Immature natural killer cell (primary cell): Measurements from ENCODE around the gene CBX7. TPM values are rescaled to one million over a fixed set of nuclear protein-coding genes. Genes with fewer than 3 reads are reported as not detected.

Source experiments
- DNase-seq, 3 donors: peaks; one replicate each; pipeline ENCODE4 v3.0.0; 2022; ENCODE audit warnings: mixed read lengths in 1 of 3
- H3K27ac Mint-ChIP-seq, 6 donors: one replicate each; pipeline ENCODE4 v1.8.0; 2020; ENCODE audit warnings: mixed read lengths in 6 of 6, mild to moderate bottlenecking in 5 of 6, inconsistent platforms in 4 of 6, moderate library complexity in 3 of 6
- H3K27me3 Mint-ChIP-seq, 3 donors: one replicate each; pipeline ENCODE4 v1.8.0; 2020 to 2021; ENCODE audit warnings: low read depth in 3 of 3, mild to moderate bottlenecking in 3 of 3, mixed read lengths in 3 of 3, moderate library complexity in 3 of 3, inconsistent platforms in 1 of 3
- H3K36me3 Mint-ChIP-seq, 3 donors: one replicate each; pipeline ENCODE4 v1.8.0; 2020; ENCODE audit warnings: mixed read lengths in 3 of 3, inconsistent platforms in 2 of 3, mild to moderate bottlenecking in 2 of 3
- H3K4me1 Mint-ChIP-seq, 2 donors: one replicate each; pipeline ENCODE4 v1.8.0; 2020; ENCODE audit warnings: inconsistent platforms in 2 of 2, mild to moderate bottlenecking in 2 of 2, mixed read lengths in 2 of 2, moderate library complexity in 1 of 2
- H3K4me3 Mint-ChIP-seq, 5 donors: one replicate each; pipeline ENCODE4 v1.8.0; 2020; ENCODE audit warnings: mild to moderate bottlenecking in 5 of 5, mixed read lengths in 5 of 5, inconsistent platforms in 3 of 5, moderate library complexity in 3 of 5
- H3K9me3 Mint-ChIP-seq, 6 donors: one replicate each; pipeline ENCODE4 v1.8.0; 2020; ENCODE audit warnings: mild to moderate bottlenecking in 6 of 6, mixed read lengths in 6 of 6, inconsistent platforms in 4 of 6, moderate library complexity in 3 of 6
- polyA plus RNA-seq, 3 donors: library from polyadenylated mRNA; unstranded; fragments of 300-500 nt; fragmentation: Illumina TruSeq; gene quantifications; one replicate each; pipeline ENCODE4 v1.2.3, GENCODE V29; 2021

Gene CBX7
- polyA plus RNA-seq, 3 donors from 2014 or later, result 4.5 to 9.6 (median 9.1) TPM

GRCh38 chr22:39117585-39118191, 34.8 kb downstream of the CBX7 start:
- H3K27ac Mint-ChIP-seq, result peak overlapping the region; percentile 95 to 99 (median 98)
- DNase-seq, result peak; percentile 89 to 92 (median 91)
- H3K36me3 Mint-ChIP-seq, result no peaks in the 10 kb centered on the region
- peaks cover 4 to 12% (median 5%) of the 10 kb centered on the region in 3 donors for H3K27me3 Mint-ChIP-seq
- H3K4me3 Mint-ChIP-seq, result peak overlapping the region; percentile 60 to 83 (median 76)
- peaks cover 54 to 70% of the 10 kb centered on the region in 2 donors for H3K4me1 Mint-ChIP-seq
- H3K9me3 Mint-ChIP-seq, result no peaks in the 10 kb centered on the region

DNA sequence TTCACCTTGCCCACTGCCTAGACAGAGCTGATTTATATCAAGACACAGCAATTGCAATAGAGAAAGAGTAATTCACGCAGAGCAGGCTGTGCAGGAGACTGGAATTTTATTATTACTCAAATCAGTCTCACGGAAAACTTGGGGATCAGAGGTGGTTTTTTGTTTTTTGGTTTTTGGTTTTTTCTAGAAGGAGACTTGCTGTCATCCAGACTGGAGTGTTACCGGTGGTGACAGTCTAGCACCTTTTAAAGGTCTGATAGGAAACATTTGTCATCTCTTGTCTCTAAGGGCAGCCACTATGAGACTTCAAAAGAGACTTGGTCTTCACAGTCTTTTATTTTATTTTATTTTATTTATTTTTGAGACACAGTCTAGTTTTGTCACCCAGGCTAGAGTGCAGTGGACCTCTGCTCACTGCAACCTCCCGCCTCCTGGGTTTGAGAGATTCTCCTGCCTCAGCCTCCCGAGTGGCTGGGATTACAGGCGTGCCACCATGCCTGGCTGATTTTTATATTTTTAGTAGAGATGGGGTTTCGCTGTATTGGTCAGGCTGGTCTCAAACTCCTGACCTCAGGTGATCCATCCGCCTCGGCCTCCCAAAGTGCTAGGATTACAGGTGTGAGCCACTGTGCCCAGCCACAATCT, 36.4 kb downstream of the CBX7 start:
- Mint-ChIP-seq H3K4me3 (peak overlapping the region; percentile 60 to 83 (median 76)), H3K27ac (peak overlapping the region; percentile 95 to 99 (median 98)), H3K4me1 (peaks cover 45 to 59% of the 10 kb centered on the region in 2 donors), H3K27me3 (peaks cover 4 to 12% (median 5%) of the 10 kb centered on the region in 3 donors), H3K9me3 (no peaks in the 10 kb centered on the region), H3K36me3 (no peaks in the 10 kb centered on the region)
- DNase-seq, result peak; percentile 61 to 67 (median 61)

GRCh38 chr22:39115570-39115969, 36.9 kb downstream of the CBX7 start:
- peaks cover 4 to 12% (median 5%) of the 10 kb centered on the region in 3 donors for H3K27me3 Mint-ChIP-seq
- H3K27ac Mint-ChIP-seq, result peak overlapping the region; percentile 63 to 98 (median 90)
- H3K9me3 Mint-ChIP-seq, result no peaks in the 10 kb centered on the region
- H3K4me1 Mint-ChIP-seq, result peaks cover 40 to 59% of the 10 kb centered on the region in 2 donors
- DNase-seq, result no peak
- no peaks in the 10 kb centered on the region for H3K36me3 Mint-ChIP-seq
- peak overlapping the region in 3 of 5 donors; percentile 51 to 64 (median 59) for H3K4me3 Mint-ChIP-seq

- Mint-ChIP-seq H3K27ac (peak overlapping the region in 4 of 6 donors; percentile 16 to 96 (median 53)), H3K27me3 (peaks cover 4 to 12% (median 5%) of the 10 kb centered on the region in 3 donors), H3K9me3 (no peaks in the 10 kb centered on the region), H3K36me3 (no peaks in the 10 kb centered on the region), H3K4me3 (no peak overlapping the region), H3K4me1 (peaks cover 36 to 54% of the 10 kb centered on the region in 2 donors)
- DNase-seq, result no peak
Observed at GRCh38 chr22:39114112-39114511, 38.4 kb downstream of the CBX7 start.

DNA sequence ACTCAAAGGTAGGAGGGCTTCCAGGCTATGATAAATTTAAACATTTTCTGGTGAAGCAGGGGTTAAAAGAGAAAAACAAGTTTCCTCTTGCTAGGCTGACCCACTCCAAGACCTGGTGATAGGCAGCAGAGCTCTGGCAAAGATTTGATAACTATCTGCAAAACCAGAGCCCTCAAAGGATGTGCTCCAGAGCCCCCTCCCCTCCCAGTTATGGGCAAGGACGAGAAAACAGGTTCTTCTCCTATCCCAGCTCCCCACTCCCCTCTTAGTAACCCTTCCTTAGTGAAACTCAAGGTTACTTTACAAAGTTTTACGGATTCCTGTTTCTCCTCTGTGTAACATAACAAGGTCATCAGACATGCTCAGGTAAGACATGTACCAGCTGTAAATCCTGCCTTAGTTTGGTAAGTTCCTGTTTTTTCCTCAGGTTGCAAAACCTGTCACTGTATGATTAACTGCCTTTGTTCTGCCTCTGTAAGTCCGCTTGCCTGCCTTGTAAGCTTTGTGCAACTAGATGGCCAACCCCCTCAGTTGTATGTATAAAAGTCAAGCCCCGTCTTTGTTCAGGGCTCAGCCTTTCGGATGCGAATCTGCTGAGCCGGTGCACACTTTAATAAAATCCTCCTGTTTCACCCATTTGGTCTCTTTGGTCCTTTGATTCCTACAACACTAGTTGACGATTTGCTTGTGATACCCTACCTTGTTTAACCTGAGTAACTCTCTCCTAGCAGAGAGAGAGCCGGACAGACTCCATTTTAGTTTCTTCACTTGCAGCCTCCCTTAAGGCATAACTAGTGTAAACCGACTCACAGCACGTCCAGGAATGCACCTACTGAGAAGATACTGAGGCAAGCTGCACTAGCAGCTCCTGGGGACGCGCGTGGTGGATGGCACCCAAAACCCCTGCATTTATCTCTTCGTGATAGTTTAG, 41.6 kb downstream of the CBX7 start:
- no peak overlapping the region for H3K4me3 Mint-ChIP-seq
- H3K9me3 Mint-ChIP-seq, result no peaks in the 10 kb centered on the region
- peaks cover 0 to 2% (median 2%) of the 10 kb centered on the region in 3 donors for H3K27me3 Mint-ChIP-seq
- peaks cover 11 to 22% of the 10 kb centered on the region in 2 donors for H3K4me1 Mint-ChIP-seq
- DNase-seq, result no peak
- peak overlapping the region in 3 of 6 donors; percentile 1 to 55 (median 42) for H3K27ac Mint-ChIP-seq
- no peaks in the 10 kb centered on the region for H3K36me3 Mint-ChIP-seq

DNA sequence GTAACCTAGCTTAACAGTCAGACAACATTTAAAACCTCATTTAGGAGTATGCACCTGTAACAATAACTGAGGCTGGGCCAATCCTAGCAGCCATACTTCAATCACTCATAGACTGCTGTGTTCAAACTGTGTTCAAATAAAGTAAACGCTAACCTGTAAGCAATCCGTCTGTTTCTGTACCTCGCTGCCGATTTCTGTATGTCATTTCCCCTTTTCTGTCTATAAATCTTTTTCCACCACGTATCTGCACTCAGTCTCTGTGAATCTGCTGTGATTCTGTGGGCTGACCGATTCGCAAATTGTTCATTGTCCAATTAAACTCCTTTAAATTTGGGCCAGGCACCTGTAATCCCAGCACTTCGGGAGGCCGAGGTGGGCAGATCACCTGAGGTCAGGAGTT, 43.1 kb downstream of the CBX7 start:
- H3K27ac Mint-ChIP-seq, result no peak overlapping the region
- no peaks in the 10 kb centered on the region for H3K9me3 Mint-ChIP-seq
- peaks cover 5 to 8% of the 10 kb centered on the region in 2 donors for H3K4me1 Mint-ChIP-seq
- H3K36me3 Mint-ChIP-seq, result no peaks in the 10 kb centered on the region
- no peak for DNase-seq
- H3K27me3 Mint-ChIP-seq, result peaks cover 0 to 2% (median 0%) of the 10 kb centered on the region in 3 donors
- H3K4me3 Mint-ChIP-seq, result no peak overlapping the region

GRCh38 chr22:39108487-39108886, 44.0 kb downstream of the CBX7 start:
- Mint-ChIP-seq H3K27me3 (no peaks in the 10 kb centered on the region), H3K36me3 (peaks cover 0 to 1% (median 0%) of the 10 kb centered on the region in 3 donors), H3K4me1 (peaks cover 6 to 10% of the 10 kb centered on the region in 2 donors), H3K27ac (peak overlapping the region in 2 of 6 donors; percentile 26 to 27), H3K4me3 (no peak overlapping the region), H3K9me3 (no peaks in the 10 kb centered on the region)
- DNase-seq, result no peak

DNA sequence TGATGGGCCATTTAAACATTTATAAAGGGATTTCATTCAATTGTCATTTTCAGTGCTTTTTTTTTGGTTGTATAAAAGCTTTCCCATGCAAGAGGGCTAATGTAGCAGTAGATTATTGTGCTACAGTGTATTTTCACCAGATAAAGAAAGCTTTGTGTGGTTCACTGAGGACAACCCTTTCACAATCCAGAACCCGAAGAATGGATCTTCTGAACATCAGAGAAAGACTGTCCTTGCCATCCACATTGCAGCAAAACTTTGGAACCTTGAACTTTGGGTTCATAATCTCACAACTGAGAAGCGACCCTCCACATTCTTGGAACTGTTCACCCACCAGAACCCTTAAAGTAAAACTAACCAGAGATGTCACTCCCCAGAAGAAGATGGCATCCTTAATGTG, 46.2 kb downstream of the CBX7 start:
- Mint-ChIP-seq H3K27me3 (no peaks in the 10 kb centered on the region), H3K9me3 (no peaks in the 10 kb centered on the region), H3K36me3 (peaks cover 0 to 6% (median 0%) of the 10 kb centered on the region in 3 donors), H3K4me1 (peaks cover 9 to 15% of the 10 kb centered on the region in 2 donors), H3K27ac (no peak overlapping the region), H3K4me3 (no peak overlapping the region)
- no peak for DNase-seq

- no peak overlapping the region for H3K4me3 Mint-ChIP-seq
- peaks cover 0 to 6% (median 0%) of the 10 kb centered on the region in 3 donors for H3K36me3 Mint-ChIP-seq
- peak overlapping the region in 4 of 6 donors; percentile 52 to 86 (median 65) for H3K27ac Mint-ChIP-seq
- H3K4me1 Mint-ChIP-seq, result peaks cover 32% of the 10 kb centered on the region in 2 donors
- no peaks in the 10 kb centered on the region for H3K9me3 Mint-ChIP-seq
- no peak for DNase-seq
- H3K27me3 Mint-ChIP-seq, result peaks cover 0 to 2% (median 0%) of the 10 kb centered on the region in 3 donors
Observed at GRCh38 chr22:39103431-39103830, 49.0 kb downstream of the CBX7 start.

DNA sequence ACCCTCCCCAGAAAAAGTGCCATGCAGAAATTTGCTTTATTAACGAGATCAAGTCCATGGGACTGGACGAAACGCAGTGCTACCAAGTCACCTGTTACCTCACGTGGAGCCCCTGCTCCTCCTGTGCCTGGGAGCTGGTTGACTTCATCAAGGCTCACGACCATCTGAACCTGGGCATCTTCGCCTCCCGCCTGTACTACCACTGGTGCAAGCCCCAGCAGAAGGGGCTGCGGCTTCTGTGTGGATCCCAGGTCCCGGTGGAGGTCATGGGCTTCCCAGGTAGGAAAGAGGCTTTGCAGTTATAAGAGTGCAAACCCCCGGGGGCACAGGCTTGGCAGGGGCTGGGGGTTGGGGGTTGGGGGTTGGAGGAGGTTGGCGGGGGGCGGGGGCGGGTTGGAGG, 51.3 kb downstream of the CBX7 start:
- peaks cover 50 to 54% of the 10 kb centered on the region in 2 donors for H3K4me1 Mint-ChIP-seq
- H3K27me3 Mint-ChIP-seq, result peaks cover 2 to 10% (median 3%) of the 10 kb centered on the region in 3 donors
- peak overlapping the region in 3 of 6 donors; percentile 46 to 83 (median 62) for H3K27ac Mint-ChIP-seq
- no peak for DNase-seq
- no peaks in the 10 kb centered on the region for H3K9me3 Mint-ChIP-seq
- peak overlapping the region in 1 of 5 donors; percentile 41 for H3K4me3 Mint-ChIP-seq
- peaks cover 0 to 6% (median 0%) of the 10 kb centered on the region in 3 donors for H3K36me3 Mint-ChIP-seq

GRCh38 chr22:39098576-39098975, 53.9 kb downstream of the CBX7 start:
- peak overlapping the region; percentile 93 to 100 (median 98) for H3K27ac Mint-ChIP-seq
- H3K4me3 Mint-ChIP-seq, result peak overlapping the region; percentile 51 to 87 (median 60)

DNA sequence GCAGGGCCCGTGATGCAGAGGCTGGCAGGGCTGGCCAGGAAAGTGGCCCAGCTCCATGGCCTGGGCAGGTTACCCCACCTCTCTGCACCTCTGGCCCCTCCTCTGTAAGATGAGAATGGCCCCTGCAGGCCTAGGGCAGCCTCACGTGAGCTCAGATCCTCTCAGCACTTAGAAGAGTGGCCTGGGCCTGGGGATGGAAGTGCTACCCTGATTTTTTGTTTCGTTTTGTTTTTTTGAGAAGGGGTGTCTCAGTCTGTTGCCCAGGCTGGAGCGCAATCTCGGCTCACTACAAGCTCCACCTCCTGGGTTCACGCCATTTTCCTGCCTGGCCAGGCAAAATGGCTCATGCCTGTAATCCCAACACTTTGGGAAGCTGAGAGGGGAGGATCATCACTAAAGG, 54.5 kb downstream of the CBX7 start:
- peak overlapping the region; percentile 76 to 87 (median 80) for H3K4me3 Mint-ChIP-seq
- peaks cover 73 to 77% of the 10 kb centered on the region in 2 donors for H3K4me1 Mint-ChIP-seq
- H3K36me3 Mint-ChIP-seq, result no peaks in the 10 kb centered on the region
- no peaks in the 10 kb centered on the region for H3K9me3 Mint-ChIP-seq
- peak in 2 of 3 donors; percentile 22 to 42 for DNase-seq
- H3K27me3 Mint-ChIP-seq, result peaks cover 2 to 16% (median 9%) of the 10 kb centered on the region in 3 donors
- H3K27ac Mint-ChIP-seq, result peak overlapping the region; percentile 93 to 100 (median 98)

More at GRCh38 chr22:39098576-39098975, 53.9 kb downstream of the CBX7 start:
- peaks cover 2 to 13% (median 9%) of the 10 kb centered on the region in 3 donors for H3K27me3 Mint-ChIP-seq
- no peaks in the 10 kb centered on the region for H3K9me3 Mint-ChIP-seq
- peaks cover 0 to 5% (median 0%) of the 10 kb centered on the region in 3 donors for H3K36me3 Mint-ChIP-seq
- DNase-seq, result no peak
- peaks cover 75% of the 10 kb centered on the region in 2 donors for H3K4me1 Mint-ChIP-seq
